ENCODE results near the gene CEMIP. TPM values are rescaled to one million over a fixed set of nuclear protein-coding genes. Genes with fewer than 3 reads are reported as not detected.
A peak's percentile ranks its signal among the peaks of the same experiment; 100 is the strongest.

The CEMIP gene
- total RNA-seq, 4 donors from 2014 or later, result 0.21 to 1.4 (median 1.2) TPM; not detected in 1

DNA sequence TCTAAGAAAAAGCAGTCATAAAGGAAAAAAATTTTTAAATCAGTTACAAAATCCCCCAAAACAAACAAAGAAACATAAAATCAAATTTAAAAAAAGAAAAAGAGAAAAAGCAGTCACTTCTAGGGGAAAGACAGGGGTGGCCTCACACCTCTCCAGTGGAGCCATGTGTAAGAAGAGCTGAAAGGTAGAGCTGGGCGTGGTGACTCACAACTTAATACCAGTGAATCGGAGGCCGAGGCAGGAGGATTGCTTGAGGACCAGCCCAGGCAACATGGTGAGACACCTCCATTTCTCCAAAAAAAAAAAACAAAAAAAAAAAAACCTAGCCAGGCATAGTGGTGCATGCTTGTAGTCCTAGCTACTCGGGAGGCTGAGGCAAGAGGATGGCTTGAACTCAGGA, 195.7 kb downstream of the CEMIP start:
- H3K4me3 ChIP-seq, result no peak overlapping the region
- no peaks in the 10 kb centered on the region for H3K9me3 ChIP-seq

GRCh38 chr15:80976851-80977250, 197.7 kb downstream of the CEMIP start:
- H3K36me3 ChIP-seq, result peaks cover 0 to 47% (median 3%) of the 10 kb centered on the region in 3 donors
- H3K9me3 ChIP-seq, result no peaks in the 10 kb centered on the region
- no peak for TF ChIP-seq EP300 (IDR thresholded peaks at IDR 0.05)
- TF ChIP-seq POLR2A (IDR thresholded peaks at IDR 0.05), result no peak
- TF ChIP-seq, protein P1, sequence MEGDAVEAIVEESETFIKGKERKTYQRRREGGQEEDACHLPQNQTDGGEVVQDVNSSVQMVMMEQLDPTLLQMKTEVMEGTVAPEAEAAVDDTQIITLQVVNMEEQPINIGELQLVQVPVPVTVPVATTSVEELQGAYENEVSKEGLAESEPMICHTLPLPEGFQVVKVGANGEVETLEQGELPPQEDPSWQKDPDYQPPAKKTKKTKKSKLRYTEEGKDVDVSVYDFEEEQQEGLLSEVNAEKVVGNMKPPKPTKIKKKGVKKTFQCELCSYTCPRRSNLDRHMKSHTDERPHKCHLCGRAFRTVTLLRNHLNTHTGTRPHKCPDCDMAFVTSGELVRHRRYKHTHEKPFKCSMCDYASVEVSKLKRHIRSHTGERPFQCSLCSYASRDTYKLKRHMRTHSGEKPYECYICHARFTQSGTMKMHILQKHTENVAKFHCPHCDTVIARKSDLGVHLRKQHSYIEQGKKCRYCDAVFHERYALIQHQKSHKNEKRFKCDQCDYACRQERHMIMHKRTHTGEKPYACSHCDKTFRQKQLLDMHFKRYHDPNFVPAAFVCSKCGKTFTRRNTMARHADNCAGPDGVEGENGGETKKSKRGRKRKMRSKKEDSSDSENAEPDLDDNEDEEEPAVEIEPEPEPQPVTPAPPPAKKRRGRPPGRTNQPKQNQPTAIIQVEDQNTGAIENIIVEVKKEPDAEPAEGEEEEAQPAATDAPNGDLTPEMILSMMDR (IDR thresholded peaks at IDR 0.05), result no peak
- WGBS, 2 donors, result 73 to 88% methylated on average over 4 of the region's 4 CpGs
- H3K27me3 ChIP-seq, result no peaks in the 10 kb centered on the region
- H3K4me3 ChIP-seq, result no peak overlapping the region
- DNase-seq (ENCODE audit: low spot score in 2 of 2), result no peak
- H3K4me1 ChIP-seq, result peaks cover 0 to 31% (median 3%) of the 10 kb centered on the region in 4 donors
- H3K27ac ChIP-seq, result peak overlapping the region in 1 of 4 donors; percentile 30

More for the DNA sequence above, 195.7 kb downstream of the CEMIP start:
- no peak for DNase-seq (ENCODE audit: low spot score in 2 of 2)
- H3K4me1 ChIP-seq, result peaks cover 0 to 32% (median 3%) of the 10 kb centered on the region in 4 donors
- H3K27me3 ChIP-seq, result no peaks in the 10 kb centered on the region
- peaks cover 0 to 32% (median 3%) of the 10 kb centered on the region in 3 donors for H3K36me3 ChIP-seq
- TF ChIP-seq, protein P1 (IDR thresholded peaks at IDR 0.05), result no peak
- no peak overlapping the region for H3K27ac ChIP-seq
- 93% methylated on average over 4 of the region's 4 CpGs for WGBS, 2 donors

DNA sequence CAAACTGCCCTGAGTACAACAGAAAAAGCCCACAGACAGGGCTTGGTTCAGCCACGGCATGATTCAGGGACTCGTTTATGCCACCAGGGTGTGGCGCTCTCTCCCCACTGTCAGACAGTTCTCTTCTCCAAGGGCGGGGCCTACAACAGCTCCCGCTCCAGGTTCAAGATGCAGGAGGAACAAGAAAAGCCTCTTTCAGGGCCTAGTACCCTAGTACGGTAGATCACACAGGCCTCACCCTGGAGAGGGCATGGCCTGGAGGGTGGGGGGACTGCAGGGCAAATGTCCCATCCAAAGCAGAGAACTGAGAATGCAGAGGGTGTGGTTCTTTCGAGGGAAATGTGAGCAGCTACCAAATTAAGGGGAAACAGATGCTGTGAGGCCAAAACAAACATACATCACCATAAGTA, 198.5 kb downstream of the CEMIP start:
- WGBS, 2 donors, result 24 to 44% methylated on average over 7 of the region's 7 CpGs
- DNase-seq (ENCODE audit: low spot score in 2 of 2), result peak; percentile 50 to 73
- no peaks in the 10 kb centered on the region for H3K9me3 ChIP-seq
- H3K4me3 ChIP-seq, result no peak overlapping the region
- no peak for TF ChIP-seq POLR2A (IDR thresholded peaks at IDR 0.05)
- TF ChIP-seq, protein P1 (IDR thresholded peaks at IDR 0.05), result peak; percentile 39 to 76 (median 57)
- no peak for TF ChIP-seq EP300 (IDR thresholded peaks at IDR 0.05)
- H3K36me3 ChIP-seq, result peaks cover 0 to 43% (median 3%) of the 10 kb centered on the region in 3 donors
- H3K4me1 ChIP-seq, result peaks cover 0 to 31% (median 3%) of the 10 kb centered on the region in 4 donors
- no peaks in the 10 kb centered on the region for H3K27me3 ChIP-seq
- H3K27ac ChIP-seq, result peak overlapping the region in 2 of 4 donors; percentile 30 to 32

DNA sequence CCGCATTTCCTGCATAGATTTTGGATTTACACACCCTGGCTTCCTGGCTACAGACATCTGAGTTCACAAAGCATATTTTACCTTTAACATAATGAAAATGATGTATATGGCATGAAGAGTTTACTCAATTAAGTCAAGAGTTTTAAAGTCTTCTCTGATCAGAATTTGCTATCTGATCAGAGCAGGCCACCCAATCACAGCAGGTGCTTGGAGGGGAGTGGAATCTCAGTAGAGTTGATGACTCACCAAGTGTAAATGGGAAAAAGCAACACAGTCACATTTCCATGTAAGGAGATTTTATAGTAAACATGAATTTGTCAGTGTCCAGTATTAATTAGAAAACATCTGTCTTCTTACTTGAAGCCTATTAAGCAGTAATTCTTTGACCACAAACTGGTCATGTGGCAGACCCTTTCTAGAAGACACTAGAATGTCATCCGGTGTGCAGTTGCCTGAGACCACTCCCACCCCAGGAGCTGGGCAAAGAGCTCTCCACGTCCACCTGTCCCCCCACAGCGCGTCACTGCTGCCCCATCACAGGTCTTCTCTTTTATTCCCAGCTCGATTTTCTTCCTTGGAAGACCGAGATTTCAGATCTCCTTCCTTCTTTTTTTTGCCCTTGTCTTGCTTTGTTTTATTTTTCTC, 199.6 kb downstream of the CEMIP start:
- 89 to 96% methylated on average over 7 of the region's 7 CpGs for WGBS, 2 donors
- H3K27me3 ChIP-seq, result no peaks in the 10 kb centered on the region
- H3K9me3 ChIP-seq, result no peaks in the 10 kb centered on the region
- H3K36me3 ChIP-seq, result peaks cover 0 to 39% (median 3%) of the 10 kb centered on the region in 3 donors
- no peak overlapping the region for H3K27ac ChIP-seq
- H3K4me1 ChIP-seq, result peaks cover 0 to 27% (median 3%) of the 10 kb centered on the region in 4 donors
- TF ChIP-seq POLR2A (IDR thresholded peaks at IDR 0.05) (no peak), EP300 (IDR thresholded peaks at IDR 0.05) (no peak)
- TF ChIP-seq, protein P1 (IDR thresholded peaks at IDR 0.05), result no peak
- no peak for DNase-seq (ENCODE audit: low spot score in 2 of 2)
- H3K4me3 ChIP-seq, result no peak overlapping the region

DNA sequence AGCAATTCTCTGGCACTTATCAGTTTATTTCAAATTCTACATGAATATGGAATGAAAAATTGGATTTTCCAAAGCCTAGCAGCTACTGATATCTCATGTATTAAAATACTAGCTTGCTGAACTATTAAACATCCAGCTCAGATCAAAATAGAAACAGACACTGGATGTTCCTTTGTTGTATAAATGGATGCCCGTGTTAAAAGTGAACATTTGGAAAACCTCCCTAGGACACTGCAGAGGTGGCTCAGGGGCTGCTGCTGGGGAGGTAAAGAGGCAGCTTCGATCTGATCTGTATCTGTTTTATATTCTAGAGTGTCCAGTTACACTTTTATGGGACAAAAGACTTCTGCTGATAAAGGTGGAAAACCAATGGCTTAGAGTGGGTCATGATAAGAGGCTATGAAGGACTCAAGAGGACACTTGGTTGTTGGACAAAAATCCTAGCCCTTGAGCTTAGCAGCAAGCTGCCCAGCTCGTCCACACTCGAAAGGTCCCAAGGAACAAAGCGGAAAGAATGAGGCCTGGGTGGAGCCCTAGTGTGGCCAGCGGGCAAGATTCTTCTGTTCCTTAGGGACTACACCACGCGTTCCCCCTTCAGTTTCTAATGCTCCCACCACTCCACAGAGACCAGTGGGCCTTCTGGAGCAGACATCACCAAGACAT, 200.5 kb downstream of the CEMIP start:
- no peak overlapping the region for H3K27ac ChIP-seq
- WGBS, 2 donors, result 63 to 80% methylated on average over 8 of the region's 8 CpGs
- H3K4me1 ChIP-seq, result peaks cover 0 to 29% (median 3%) of the 10 kb centered on the region in 4 donors

More for the DNA sequence above, 200.5 kb downstream of the CEMIP start:
- H3K27me3 ChIP-seq, result no peaks in the 10 kb centered on the region
- no peaks in the 10 kb centered on the region for H3K9me3 ChIP-seq
- no peak for DNase-seq (ENCODE audit: low spot score in 2 of 2)
- TF ChIP-seq EP300 (IDR thresholded peaks at IDR 0.05) (no peak), POLR2A (IDR thresholded peaks at IDR 0.05) (no peak)
- TF ChIP-seq, protein P1 (IDR thresholded peaks at IDR 0.05), result no peak
- H3K36me3 ChIP-seq, result peaks cover 0 to 39% (median 3%) of the 10 kb centered on the region in 3 donors
- H3K4me3 ChIP-seq, result no peak overlapping the region
